GM19452 (cell line): ENCODE measurements around the gene OR1I1.
"Not testable (repeated sequence)": the region's sequence is repeated elsewhere in the genome, so short reads cannot be mapped to it uniquely, and the experiment has no call there.

Experiments
- ATAC-seq: cut with Tn5 transposase; IDR thresholded peaks from one replicate; pipeline ENCODE4 v1.9.1; 2021; ENCODE audit not compliant: unreplicated experiment

The OR1I1 gene

DNA sequence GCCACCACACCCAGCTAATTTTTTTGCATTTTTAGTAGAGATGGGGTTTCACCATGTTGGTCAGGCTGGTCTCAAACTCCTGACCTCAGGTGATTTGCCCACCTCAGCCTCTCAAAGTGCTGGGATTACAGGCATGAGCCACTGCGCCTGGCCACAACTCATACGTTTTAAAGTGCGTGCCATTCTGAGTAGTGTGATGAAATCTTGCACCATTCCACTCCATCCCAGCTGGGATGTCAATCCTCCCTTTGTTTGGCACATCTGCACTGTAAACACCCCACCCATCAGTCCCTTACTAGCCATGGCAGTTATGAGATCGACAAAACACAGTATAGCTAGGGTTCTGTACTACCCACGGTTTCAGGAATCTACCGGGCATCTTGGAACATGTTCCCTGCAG is 16.0 kb downstream of the OR1I1 start:
- ATAC-seq = not testable (repeated sequence)

DNA sequence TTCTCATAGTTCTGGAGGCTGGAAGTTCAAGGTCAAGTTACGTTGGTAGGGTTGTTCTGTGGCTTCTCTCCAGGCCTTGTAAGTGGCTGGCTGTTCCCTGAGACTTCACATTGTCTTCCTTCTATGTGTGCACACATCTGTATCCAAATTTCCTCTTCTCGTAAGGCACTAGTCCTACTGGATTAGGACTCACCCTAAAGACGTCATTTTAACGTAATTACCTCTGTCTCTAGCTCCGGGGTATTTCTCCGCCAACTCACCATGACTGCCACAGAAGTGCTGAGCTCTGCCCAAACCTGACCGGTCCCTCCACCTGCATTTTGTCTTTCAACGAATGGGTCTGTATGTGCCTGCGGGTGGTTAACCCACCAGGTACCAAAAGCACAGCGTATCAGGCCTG is 16.4 kb downstream of the OR1I1 start:
- ATAC-seq = no peak

DNA sequence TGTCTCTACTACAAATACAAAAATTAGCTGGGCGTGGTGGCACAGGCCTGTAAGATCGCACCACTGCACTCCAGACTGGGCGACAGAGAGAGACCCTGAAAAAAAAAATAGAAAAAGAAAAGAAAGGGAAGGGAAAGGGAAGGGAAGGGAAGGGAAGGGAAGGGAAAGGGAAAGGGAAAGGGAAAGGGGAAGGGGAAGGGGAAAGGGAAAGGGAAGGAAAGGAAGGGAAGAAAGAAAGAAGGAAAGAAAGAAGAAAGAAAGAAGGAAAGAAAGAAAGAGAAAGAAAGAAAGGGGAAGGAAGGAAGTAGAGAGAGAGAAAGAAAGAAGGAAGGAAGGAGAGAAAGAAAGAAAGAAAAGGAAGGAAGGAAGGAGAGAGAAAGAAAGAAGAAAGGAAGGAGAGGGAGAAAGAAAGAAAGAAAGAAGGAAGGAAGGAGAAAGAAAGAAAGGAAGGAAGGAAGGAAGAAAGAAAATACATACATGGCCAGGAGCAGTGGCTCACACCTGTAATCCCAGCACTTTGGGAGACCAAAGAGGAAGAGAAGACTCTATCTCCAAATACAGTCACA is 17.1 kb downstream of the OR1I1 start:
- no peak for ATAC-seq

DNA sequence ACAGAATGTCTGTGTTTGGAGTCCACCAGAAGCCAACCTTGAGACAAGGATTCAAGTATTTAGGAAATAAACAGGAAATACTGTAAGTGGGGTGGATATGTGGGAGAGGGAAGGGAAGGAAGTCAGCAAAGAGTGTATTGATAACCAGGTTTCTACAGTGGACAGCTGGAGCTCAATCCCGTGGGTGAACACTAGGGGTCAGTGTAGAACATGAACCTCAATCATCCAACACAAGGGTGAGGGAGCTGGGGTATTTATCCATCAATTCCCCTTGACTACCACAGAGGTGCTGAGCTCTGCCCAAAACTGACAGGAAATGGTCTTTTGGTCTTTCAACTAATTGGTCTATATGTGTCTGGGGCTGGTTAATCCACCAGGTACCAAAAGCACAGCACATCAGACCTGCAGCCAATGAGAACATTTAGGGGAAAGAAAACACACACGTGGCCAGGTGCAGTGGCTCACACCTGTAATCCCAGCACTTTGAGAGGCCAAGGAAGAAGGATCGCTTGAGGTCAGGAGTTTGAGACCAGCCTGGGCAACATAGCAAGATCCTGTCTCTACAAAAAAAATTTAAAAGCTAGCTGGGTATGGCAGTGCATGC is 19.6 kb downstream of the OR1I1 start:
- ATAC-seq = no peak

DNA sequence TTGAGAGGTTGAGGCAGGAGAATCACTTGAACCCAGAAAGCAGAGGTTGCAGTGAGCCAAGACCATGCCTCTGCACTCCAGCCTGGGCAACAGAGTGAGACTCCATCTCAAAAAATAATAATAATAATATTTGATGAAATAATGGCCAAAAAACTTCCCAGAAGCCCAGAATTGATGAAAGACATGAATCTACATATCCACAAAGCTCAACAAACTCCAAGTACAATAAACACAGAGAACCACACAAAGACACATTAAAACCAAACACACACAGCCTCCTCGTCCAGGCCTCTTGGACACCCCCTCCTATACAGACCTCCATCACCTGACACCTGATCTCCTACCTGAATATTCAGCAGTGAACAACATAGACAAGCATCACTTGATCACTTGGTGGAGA is 22.0 kb downstream of the OR1I1 start:
- ATAC-seq = no peak

DNA sequence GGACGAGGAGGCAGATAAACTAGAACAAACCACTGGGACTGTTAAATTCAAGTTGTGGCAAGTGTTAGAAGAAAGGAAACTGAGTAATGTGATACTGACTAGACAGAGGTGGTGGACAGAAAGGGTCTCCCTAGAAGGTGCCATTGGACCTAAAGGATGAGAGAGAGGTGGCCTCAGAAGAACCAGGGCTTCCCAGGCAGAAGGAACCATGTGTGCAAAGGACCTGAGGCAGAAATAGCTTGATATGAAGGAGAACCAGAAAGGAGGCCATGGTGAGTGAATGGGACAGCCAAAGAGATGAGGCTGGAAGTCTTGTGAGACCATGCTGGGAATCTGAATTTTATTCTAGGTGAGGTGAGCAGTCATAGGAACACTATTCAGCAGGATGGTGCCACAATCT is 22.4 kb downstream of the OR1I1 start:
- ATAC-seq = no peak

DNA sequence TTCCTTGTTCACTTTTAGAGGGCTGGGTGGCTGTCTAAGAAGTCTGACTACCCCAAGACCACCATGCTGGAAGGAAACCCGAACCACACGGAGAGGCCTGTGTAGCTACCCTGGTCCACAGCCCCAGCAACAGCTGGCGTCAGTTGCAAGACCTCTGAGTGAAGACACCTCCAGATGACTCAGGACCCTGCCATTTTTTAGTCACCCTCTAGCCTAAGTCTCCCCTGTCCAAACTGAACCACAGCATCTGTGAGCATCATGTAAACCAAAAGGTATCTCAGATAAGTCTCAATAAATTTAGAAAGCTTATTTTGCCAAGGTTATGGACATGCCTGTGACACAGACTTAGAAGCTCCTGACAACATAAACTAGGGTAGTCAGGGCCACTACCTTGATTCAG is 23.0 kb downstream of the OR1I1 start:
- ATAC-seq = no peak

DNA sequence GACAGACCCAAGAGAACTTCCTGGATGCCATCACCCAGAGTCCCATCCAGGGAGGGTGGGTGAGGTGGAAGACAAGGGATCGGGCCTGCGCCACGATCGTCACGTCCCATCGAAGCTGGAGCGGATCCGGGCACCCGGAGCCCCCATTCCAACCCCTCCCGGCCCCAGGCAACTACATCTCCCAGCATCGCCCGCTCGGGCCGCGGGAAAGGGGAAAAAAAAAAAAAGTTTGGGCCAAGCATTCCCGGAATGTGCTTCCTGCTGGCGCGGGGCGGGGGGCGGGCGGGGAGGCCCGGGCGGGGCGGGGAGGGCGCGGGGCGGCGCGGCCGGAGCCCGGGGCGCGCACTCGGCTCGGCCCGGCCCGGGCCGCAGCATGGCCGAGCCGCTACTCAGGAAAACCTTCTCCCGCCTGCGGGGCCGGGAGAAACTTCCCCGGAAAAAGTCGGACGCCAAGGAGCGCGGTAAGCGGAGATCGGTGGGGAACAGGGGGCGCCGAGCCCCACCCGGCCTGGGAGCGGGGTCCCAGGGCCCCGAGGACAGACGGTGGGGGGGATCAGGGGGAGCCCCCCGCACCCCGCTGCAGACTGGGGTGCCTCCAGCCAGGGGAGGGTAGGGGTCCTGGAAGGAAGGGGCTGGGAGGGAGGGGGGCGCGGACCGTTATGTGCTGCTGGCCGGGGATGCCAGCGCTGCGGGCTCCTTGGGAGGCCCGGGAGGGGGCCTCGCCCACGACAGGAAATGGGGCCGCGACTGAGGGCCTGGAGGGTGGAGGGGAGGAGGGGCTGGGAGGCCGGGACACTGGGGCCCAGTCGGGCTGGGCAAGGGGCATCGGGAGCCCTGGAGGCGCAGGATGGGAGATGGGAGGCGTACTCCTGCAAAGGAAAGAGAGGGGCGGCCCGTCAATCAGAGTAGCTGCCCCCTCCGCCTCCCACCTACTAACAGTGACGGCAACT is 25.3 kb downstream of the OR1I1 start, which contains the start of gene SYDE1:
TSS of gene SYDE1 (plus strand) at position 341 of the 950 bp plus-strand sequence. CDS start at position 374, 33 bp downstream.
- no peak for ATAC-seq

DNA sequence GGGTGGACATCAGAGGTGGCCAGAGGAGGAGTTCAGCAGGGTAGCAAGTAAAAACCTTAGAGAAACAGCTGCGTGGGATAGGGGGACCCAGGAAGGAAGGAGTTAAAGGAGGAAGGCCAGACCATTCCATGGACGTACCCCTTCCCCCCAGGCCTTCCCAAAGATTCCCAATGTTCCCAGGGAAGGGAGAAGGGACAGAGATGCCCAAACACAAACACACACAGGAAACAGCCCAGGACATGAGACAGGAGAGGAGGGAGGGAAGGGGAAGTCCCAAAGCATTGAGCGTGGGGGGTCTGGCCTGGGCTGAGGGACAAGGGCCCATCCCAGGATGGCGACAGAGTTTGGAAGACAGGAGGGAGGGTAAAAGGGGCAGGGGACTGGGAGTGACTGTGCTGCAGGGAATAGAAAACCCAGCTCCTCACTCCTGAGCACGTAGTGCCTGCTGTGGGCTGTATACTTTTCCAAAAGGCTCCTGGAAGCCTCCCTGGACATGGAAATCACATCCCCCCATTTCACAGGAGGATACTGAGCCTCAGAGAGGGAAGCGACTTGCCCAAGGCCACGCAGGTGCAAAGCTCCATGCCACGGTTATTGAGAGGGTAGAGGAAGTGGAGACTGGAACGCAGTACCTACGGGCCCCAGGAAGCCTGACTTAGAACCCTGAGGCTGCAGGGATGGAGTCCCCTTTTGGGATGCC is 26.3 kb downstream of the OR1I1 start:
- ATAC-seq = no peak

DNA sequence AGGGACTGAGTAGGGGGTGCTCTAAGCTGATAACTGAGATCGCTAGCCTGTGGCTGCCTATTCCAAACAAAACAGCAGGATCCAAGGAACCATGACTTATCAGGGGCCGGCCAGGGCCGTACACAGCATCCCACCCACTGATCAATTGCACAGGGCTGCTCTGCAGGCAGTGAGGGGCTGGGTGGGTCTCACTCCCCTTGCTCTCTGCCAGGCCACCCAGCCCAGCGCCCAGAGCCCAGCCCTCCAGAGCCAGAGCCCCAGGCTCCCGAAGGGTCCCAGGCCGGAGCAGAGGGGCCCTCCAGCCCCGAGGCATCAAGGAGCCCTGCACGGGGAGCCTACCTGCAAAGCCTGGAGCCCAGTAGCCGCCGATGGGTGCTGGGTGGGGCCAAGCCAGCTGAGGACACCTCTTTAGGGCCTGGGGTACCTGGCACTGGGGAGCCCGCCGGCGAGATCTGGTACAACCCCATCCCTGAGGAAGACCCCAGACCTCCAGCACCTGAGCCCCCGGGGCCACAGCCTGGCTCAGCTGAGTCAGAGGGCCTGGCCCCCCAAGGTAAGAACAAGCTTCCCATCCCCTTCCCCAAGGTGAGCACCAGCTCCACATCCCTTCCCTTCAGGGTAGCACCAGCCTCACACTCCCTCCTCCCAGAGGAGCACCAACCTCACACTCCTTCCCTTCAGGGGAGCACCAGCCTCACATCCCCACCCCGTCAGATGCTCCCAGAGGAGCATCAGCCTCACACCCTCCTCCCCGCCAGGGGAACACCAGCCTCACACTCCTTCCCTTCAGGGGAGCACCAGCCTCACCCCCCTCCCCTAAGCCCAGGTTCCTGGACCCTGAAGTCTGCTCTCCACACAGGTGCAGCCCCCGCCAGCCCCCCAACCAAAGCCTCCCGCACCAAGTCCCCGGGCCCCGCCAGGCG is 27.1 kb downstream of the OR1I1 start:
- ATAC-seq = no peak

DNA sequence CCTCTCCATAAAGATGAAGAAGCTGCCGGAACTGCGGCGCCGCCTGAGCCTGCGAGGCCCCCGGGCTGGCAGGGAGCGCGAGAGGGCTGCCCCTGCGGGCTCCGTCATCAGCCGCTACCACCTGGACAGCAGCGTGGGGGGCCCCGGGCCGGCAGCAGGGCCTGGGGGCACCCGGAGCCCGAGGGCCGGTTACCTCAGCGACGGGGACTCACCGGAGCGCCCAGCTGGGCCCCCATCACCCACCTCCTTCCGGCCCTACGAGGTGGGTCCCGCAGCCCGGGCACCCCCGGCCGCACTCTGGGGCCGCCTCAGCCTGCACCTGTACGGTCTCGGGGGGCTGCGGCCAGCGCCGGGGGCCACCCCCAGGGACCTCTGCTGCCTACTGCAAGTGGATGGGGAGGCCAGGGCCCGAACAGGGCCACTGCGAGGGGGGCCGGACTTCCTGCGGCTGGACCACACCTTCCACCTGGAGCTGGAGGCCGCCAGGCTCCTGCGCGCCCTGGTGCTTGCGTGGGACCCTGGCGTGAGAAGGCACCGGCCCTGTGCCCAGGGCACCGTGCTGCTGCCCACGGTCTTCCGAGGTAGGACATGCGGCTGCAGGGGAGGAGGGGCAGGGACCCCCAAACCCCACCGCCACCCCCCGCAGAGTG is 27.9 kb downstream of the OR1I1 start:
- no peak for ATAC-seq

DNA sequence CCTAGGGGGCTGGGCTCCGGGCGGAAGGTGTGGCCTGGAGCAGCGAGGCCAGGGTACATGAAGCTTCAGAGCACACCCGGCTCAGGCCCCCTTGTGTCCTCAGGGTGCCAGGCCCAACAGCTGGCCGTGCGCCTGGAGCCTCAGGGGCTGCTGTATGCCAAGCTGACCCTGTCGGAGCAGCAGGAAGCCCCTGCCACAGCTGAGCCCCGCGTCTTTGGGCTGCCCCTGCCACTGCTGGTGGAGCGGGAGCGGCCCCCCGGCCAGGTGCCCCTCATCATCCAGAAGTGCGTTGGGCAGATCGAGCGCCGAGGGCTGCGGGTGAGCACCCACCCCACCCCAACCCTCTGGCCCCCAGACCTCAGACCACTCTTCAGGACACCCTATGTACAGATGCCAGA is 28.4 kb downstream of the OR1I1 start:
- ATAC-seq = no peak

DNA sequence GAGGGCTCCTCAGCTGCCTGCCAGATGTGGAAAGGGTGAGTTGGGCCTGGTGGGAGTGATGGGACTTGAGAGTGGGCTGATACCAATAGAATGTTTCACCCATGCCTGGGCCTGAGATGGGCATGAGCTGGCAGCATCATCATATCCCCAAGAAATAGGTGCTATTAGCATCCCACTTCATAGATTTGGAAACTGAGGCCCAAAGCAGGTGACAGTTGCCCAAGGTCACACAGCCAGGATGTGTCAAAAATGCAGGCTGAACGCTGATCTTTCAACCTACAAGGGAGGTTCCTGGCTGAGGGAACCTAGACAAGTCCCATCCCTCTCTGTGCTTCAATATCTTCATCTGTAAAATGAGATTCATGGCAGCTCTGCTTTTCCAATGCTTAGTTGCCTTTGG is 29.7 kb downstream of the OR1I1 start:
- ATAC-seq = no peak

DNA sequence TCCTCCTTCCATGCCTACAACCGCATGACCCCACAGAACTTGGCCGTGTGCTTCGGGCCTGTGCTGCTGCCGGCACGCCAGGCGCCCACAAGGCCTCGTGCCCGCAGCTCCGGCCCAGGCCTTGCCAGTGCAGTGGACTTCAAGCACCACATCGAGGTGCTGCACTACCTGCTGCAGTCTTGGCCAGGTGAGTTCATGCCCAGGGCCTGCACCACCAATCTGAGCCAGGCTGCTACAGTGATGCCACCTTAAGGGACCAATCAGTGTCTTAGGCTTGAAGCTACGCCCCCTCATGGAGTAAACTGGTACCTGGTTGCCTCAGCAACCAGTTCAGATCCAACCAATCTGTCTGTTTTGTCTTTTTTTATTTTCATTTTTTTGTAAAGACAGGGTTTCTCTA is 30.4 kb downstream of the OR1I1 start:
- ATAC-seq = no peak

DNA sequence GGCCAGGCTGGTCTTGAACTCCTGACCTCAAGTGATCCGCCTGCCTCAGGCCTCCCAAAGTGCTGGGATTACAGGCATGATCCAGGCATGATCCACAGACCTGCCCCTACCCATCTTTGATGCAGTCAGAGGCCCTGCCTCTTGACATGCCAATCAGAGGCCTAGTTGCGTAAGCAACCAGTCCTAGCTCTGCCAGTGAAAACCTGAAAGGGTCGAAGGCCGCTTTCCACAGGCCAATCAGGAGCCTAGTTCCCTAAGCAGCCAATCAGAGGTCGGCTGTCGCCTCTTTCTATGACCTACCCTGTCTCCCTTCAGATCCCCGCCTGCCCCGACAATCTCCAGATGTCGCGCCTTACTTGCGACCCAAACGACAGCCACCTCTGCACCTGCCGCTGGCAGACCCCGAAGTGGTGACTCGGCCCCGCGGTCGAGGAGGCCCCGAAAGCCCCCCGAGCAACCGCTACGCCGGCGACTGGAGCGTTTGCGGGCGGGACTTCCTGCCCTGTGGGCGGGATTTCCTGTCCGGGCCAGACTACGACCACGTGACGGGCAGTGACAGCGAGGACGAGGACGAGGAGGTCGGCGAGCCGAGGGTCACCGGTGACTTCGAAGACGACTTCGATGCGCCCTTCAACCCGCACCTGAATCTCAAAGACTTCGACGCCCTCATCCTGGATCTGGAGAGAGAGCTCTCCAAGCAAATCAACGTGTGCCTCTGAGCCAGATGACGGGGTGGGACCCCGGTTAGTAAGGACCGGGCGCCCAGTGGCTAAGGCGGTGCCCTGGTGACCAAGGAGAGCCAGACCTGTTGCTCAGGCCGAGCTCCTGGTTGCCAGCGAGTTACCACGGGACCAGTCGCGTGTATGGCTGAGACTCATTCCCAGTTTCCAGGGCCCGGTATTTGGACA is 31.5 kb downstream of the OR1I1 start:
- no peak for ATAC-seq

DNA sequence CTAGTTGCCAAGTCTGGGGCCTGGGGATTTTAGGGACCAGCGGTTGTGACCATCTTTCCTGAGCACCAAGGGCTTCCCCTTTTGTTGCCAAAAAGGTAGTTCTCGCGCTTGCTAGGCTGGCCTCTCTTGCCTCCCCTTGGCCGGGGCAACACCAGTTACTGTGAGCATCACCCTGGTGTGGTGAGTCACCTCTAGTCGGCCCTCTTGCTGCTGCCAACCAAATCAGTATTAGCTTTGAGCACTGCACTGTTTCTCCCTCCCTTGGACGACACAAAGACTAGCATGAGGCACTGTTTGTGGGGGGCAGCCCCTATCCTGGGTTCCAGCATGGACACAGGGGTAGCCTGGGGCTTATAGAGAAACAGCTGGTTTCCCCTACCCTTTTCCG is 32.1 kb downstream of the OR1I1 start:
- ATAC-seq = no peak

DNA sequence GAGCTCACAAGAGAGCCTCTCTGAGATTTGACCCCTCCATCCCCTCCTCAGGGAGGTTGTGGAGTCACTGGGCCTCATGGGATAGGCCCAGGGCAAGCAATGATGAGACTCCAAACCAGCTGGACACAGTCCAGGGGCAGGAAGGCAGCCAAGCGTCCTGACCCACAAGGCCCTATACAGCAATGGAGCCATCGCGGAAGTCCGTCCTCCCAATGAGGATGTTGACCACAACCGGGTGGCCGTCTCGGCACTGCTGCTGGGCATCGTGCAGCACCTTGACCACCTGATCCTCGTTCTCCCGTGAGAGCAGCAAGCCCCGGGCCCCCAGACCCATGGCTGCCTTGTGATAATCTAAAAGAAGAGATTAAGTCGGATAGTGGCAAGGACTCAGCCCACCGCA is 33.1 kb downstream of the OR1I1 start:
- no peak for ATAC-seq

DNA sequence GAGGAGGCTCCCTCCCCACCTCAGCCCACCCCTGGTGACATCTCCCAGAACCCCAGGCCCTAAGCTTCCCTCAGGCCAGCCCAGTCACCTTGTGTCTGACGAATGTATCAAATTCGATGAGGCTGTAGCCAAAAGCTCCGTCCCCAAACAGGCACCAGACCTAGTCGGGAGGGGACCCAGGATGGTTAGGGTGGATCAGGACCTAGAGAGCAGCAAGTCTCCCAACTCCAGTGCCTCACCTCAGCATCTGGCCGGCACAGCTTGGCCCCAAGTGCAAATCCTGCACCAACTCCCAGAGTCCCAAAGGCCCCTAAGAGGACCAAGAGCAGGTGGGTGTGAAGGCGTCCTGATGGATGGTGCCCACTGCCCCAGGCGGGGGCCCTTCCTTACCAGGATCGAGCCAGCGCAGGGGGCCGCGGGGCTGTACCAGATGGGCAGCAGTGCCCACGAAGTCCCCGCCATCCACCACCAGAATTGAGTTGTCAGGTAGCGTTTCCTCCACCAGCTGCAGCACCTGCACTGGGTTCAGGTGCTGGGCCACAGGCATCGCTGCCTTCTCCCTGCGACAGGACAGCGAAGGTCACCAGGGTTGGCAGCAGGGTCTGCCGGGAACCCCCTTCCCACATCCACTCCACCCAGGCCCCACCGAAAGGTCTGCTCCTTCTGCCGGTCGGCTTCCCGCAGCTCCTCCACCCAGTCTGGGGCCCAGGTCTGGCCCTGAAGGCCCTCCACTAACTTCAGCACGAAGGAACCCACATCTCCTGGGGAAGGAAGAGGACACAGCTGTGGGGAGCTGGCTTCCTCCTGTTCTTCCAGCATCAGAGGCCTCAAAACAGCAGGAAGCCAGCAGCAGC is 34.0 kb downstream of the OR1I1 start:
- ATAC-seq = no peak
